K562 (cell line): ENCODE measurements around the gene COL25A1. TPM values are rescaled to one million over a fixed set of nuclear protein-coding genes. Genes with fewer than 3 reads are reported as not detected.

Experiments
- ATAC-seq: fragments of 200-7000 bp; cut with Tn5 transposase; 3 replicates; pipeline ENCODE4 v1.9.1; 2020; ENCODE audit warnings: moderate library complexity
- BruUV-seq: library from RNA; stranded (reverse); fragments of 400-500 nt; replicated peaks from 2 replicates; lab custom pipeline; 2021; lab: Mats Ljungman, UMichigan
- CTCF ChIA-PET: fragments of 300-600 bp; formaldehyde crosslinking; extraction: SDS; loops from one replicate; lab custom pipeline; 2021; ENCODE audit warnings: low intra/inter-chr PET ratio; lab: Yijun Ruan, JAX
- POLR2A ChIA-PET: fragments of 300-600, 350-650 bp; sonication (Branson Sonifier 250); formaldehyde crosslinking; extraction: SDS; loops from one replicate; lab custom pipeline; 2021; ENCODE audit warnings: antibody characterized with exemption, inconsistent platforms; lab: Yijun Ruan, JAX
- DNase-seq, 4 experiments: peaks; one replicate each; pipeline versions ENCODE4 v3.0.0 to v3.0.0-alpha.2; 2011 to 2018; ENCODE audit warnings: low spot score in 3 of 4, mixed read lengths in 3 of 4; ENCODE audit errors: extremely low read depth in 1 of 4
- FAIRE-seq: peaks from 2 replicates; lab custom pipeline; 2011; peaks lifted over from hg19 to GRCh38; lab: Jason Lieb, UNC
- H2AFZ ChIP-seq: 2 replicates; pipeline ENCODE4 v1.6.0; 2011; ENCODE audit warnings: low read depth, low read length, control low read depth, inconsistent platforms
- H3K27ac ChIP-seq: fragments of 200-600 bp; 3 replicates; pipeline ENCODE4 v1.8.0; 2011; ENCODE audit warnings: low read depth, mild to moderate bottlenecking, control low read depth, inconsistent platforms, low read length, moderate library complexity, mixed read lengths; ENCODE audit errors: extremely low read depth
- H3K27me3 ChIP-seq, 2 experiments: fragments of 300-600 bp in 1 of 2; 2 replicates in 1 of 2; 3 replicates in 1 of 2; pipeline versions ENCODE4 v1.6.0 to v1.8.0; 2011; ENCODE audit warnings: inconsistent platforms in 2 of 2, low read length in 2 of 2, mild to moderate bottlenecking in 1 of 2, mixed read lengths in 1 of 2, moderate library complexity in 1 of 2; ENCODE audit not compliant: control insufficient read depth in 2 of 2, insufficient read depth in 2 of 2
- H3K36me3 ChIP-seq: fragments of 300-600 bp; 3 replicates; pipeline ENCODE4 v1.8.0; 2011; ENCODE audit warnings: mild to moderate bottlenecking, low read length, inconsistent platforms; ENCODE audit not compliant: control insufficient read depth, insufficient read depth
- H3K4me1 ChIP-seq, 2 experiments: fragments of 200-600 bp in 1 of 2; replicated peaks in 1 of 2; 2 replicates in 1 of 2; 3 replicates in 1 of 2; pipeline versions ENCODE4 v1.5.1 to v1.8.0; 2011; ENCODE audit warnings: inconsistent platforms in 2 of 2, low read length in 2 of 2, mild to moderate bottlenecking in 1 of 2, mixed read lengths in 1 of 2, moderate library complexity in 1 of 2; ENCODE audit not compliant: control insufficient read depth in 2 of 2, insufficient read depth in 2 of 2
- H3K4me2 ChIP-seq: 2 replicates; pipeline ENCODE4 v1.6.1; 2011; ENCODE audit warnings: low read length, control low read depth, inconsistent platforms, mixed read lengths; ENCODE audit not compliant: insufficient read depth
- H3K4me3 ChIP-seq: fragments of 200-600 bp; sonication (generic), shearing (Covaris generic); 2 replicates; pipeline ENCODE4 v1.5.1; 2016; ENCODE audit warnings: control low read depth, inconsistent platforms
- H3K79me2 ChIP-seq: fragments of 200-600 bp; 3 replicates; pipeline ENCODE4 v1.8.0; 2011; ENCODE audit warnings: low read length, inconsistent platforms; ENCODE audit not compliant: control insufficient read depth, insufficient read depth
- H3K9ac ChIP-seq, 2 experiments: 2 replicates each; pipeline versions ENCODE4 v1.6.0 to v1.6.1; 2011; ENCODE audit warnings: low read depth in 2 of 2, low read length in 2 of 2, control low read depth in 1 of 2, inconsistent platforms in 1 of 2, mild to moderate bottlenecking in 1 of 2, mixed read lengths in 1 of 2; ENCODE audit not compliant: insufficient read depth in 1 of 2
- H3K9me1 ChIP-seq: one replicate; pipeline ENCODE4 v1.6.0; 2011; ENCODE audit warnings: inconsistent platforms, mild to moderate bottlenecking, low read length, moderate library complexity; ENCODE audit not compliant: control insufficient read depth, insufficient read depth
- H3K9me3 ChIP-seq: replicated peaks from 2 replicates; pipeline ENCODE4 v1.5.1; 2011; ENCODE audit warnings: low read depth, low read length, inconsistent platforms; ENCODE audit not compliant: control insufficient read depth, insufficient read depth
- H4K20me1 ChIP-seq: replicated peaks from 2 replicates; pipeline ENCODE4 v1.6.1; 2011; ENCODE audit warnings: low read length, inconsistent platforms, mixed read lengths; ENCODE audit not compliant: control insufficient read depth, insufficient read depth
- KAT2B ChIP-seq: IDR thresholded peaks from one replicate; pipeline ENCODE4 v1.6.1; 2012; ENCODE audit warnings: low read depth, mild to moderate bottlenecking, control low read depth, inconsistent platforms, low read length, moderate library complexity
- MAFF ChIP-seq: IDR thresholded peaks from 2 replicates; pipeline ENCODE4 v1.6.1; 2012; ENCODE audit warnings: low read length, improper control_type of control experiment
- MTA3 ChIP-seq: fragments of 450-650 bp; formaldehyde crosslinking; IDR thresholded peaks from 2 replicates; pipeline ENCODE4 v1.6.1; 2017; ENCODE audit warnings: mild to moderate bottlenecking, borderline replicate concordance
- POLR2AphosphoS2 ChIP-seq: IDR thresholded peaks from 2 replicates; pipeline ENCODE4 v1.6.1; 2012; ENCODE audit warnings: low read length, improper control_type of control experiment
- YBX1 ChIP-seq: fragments of 450-650 bp; IDR thresholded peaks from 2 replicates; pipeline ENCODE4 v1.7.1; 2016; ENCODE audit warnings: mild to moderate bottlenecking
- ZNF239 ChIP-seq: fragments of 250-450 bp; sonication (Bioruptor Pico); IDR thresholded peaks from 2 replicates; pipeline ENCODE4 v1.4.0; 2020; ENCODE audit warnings: mild to moderate bottlenecking
- WGBS: fragments of 100-300 bp; shearing (Covaris generic); methylation state at CpG from one replicate; pipeline ENCODE4 v1.1.6; 2016; ENCODE audit warnings: low coverage, mixed read lengths; ENCODE audit not compliant: insufficient coverage; ENCODE audit errors: missing lambda C conversion rate; 5-methylcytosine and 5-hydroxymethylcytosine counted together
- in situ Hi-C: fragments of 300-500 bp; cut with MboI; formaldehyde crosslinking; loops from 4 replicates; pipeline ENCODE4 v1.15.0; 2018; ENCODE audit warnings: inconsistent platforms, mixed read lengths
- intact Hi-C: fragments of 100-400 bp; cut with micrococcal nuclease; formaldehyde crosslinking; loops from 2 replicates; pipeline ENCODE4 v1.14.2; 2022
- polyA plus RNA-seq, 8 experiments: library from polyadenylated mRNA; depleted of rRNA in 4 of 8; stranded (reverse) in 5 of 8; unstranded in 3 of 8; fragments of >200 nt; fragmentation: Nextera tagmentation in 2 of 8; fragmentation: Illumina TruSeq in 1 of 8; extraction: Ambion mirVana in 2 of 8; extraction: Trizol in 1 of 8; gene quantifications; 2 replicates each; pipeline versions ENCODE4 v1.2.1 to v1.2.3, GENCODE V29; 2011 to 2014; ENCODE audit warnings: inconsistent platforms in 1 of 8, missing spikeins in 1 of 8
- total RNA-seq, 7 experiments: library from RNA; depleted of rRNA in 6 of 7; stranded (reverse); fragments of >200 nt in 6 of 7; fragmentation: Illumina TruSeq in 2 of 7; extraction: Trizol in 2 of 7; gene quantifications; 2 replicates each; pipeline versions ENCODE4 v1.2.1 to v1.2.3, GENCODE V29; 2011 to 2021; ENCODE audit warnings: low replicate concordance in 1 of 7
- TF ChIP-seq, protein P1 (sequence below): fragments of 450-650 bp; conservative IDR thresholded peaks from 2 replicates; pipeline ENCODE4 v1.6.1; 2016; ENCODE audit warnings: missing genetic modification characterization, low read depth, mild to moderate bottlenecking, control low read depth, missing compliant biosample characterization

Gene COL25A1
- total and polyA plus RNA-seq, 9 of the 15 experiments (the other 6 are each of a cell fraction or from before 2014, with no cell fraction given), result 0.03 to 0.62 (median 0.27) TPM

DNA sequence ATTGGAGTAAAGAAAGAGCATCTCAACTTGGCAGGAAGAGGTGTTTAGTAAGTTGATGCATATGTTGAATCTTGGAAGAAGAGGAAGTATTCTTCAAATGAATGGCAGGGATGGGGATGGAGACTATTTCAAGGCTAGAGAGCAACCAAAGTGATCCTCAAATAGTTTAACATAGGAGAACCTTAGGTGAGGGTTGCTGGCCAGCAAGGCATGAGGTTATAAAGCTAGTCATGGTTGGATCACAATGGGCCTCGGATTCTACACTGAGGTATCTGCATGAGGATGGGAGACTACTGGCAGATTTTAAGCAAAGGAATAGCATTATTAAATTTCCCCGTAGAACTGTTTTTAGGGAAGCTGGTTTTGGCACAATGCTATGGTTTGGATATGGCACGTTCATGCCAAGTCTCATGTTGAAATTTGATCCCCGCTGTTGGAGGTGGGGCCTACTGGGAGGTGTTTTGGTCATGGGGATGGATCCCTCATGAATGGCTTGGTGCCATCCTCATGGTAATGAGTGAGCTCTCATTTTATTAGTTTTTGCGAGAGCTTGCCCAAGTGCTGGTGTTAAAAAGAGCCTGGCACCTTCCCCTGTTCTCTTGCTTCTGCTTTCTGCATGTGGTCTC lies 497.7 kb downstream of the COL25A1 start (continued):
- TF ChIP-seq, protein P1, sequence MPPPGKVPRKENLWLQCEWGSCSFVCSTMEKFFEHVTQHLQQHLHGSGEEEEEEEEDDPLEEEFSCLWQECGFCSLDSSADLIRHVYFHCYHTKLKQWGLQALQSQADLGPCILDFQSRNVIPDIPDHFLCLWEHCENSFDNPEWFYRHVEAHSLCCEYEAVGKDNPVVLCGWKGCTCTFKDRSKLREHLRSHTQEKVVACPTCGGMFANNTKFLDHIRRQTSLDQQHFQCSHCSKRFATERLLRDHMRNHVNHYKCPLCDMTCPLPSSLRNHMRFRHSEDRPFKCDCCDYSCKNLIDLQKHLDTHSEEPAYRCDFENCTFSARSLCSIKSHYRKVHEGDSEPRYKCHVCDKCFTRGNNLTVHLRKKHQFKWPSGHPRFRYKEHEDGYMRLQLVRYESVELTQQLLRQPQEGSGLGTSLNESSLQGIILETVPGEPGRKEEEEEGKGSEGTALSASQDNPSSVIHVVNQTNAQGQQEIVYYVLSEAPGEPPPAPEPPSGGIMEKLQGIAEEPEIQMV (tag), result no peak
- TF ChIP-seq YBX1 (no peak), POLR2AphosphoS2 (no peak), MAFF (no peak), KAT2B (no peak)

DNA sequence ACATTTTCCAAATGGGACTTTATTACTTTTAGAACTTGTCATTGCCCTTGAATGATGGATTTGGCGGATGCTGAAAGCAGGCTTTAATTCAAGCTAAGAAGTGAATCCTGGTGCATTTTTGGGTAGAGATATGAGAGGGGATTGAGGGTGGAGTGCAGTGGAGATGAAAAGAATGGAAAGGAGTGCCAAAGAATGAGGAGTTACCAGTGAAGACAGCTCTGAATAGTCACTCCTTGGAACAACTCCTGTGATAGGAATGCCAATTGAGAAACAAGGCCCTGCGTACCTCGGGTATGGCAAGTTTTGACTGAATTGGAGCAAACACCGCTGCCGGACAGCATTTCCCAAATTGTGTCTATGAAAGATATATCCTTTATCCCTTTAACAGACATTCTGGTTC lies 503.2 kb downstream of the COL25A1 start:
- Histone ChIP-seq H4K20me1 (no peaks in the 10 kb centered on the region), H2AFZ (no peak overlapping the region), H3K9me3 (no peaks in the 10 kb centered on the region), H3K4me1 (no peaks in the 10 kb centered on the region; a peak in 1 of 5 replicates), H3K4me3 (no peak overlapping the region), H3K9ac (no peak overlapping the region), H3K36me3 (no peaks in the 10 kb centered on the region), H3K4me2 (no peak overlapping the region), H3K79me2 (no peaks in the 10 kb centered on the region), H3K27ac (no peak overlapping the region), H3K9me1 (no peaks in the 10 kb centered on the region), H3K27me3 (peaks cover 21 to 23% of the 10 kb centered on the region in 2 experiments; a peak in 3 of 5 replicates)
- CTCF ChIA-PET, result no interaction called here
- no peak for FAIRE-seq
- TF ChIP-seq MTA3, result no peak
- no peak for TF ChIP-seq ZNF239 (CRISPR knock-in tag)
- WGBS, result 11% methylated on average over 5 of the region's 5 CpGs
- DNase-seq, result no peak
- BruUV-seq, result no TSS peak
- POLR2A ChIA-PET, result interaction anchor here (0.7 kb wide), 2 partner anchors 12 to 1699 kb away, joined by 3 to 4 read pairs; no protein-coding TSS in a partner anchor
- no peak for ATAC-seq
- intact Hi-C loops (no loop called here), in situ Hi-C loops (no loop called here)
